Stimulated activated CD4-positive, alpha-beta T cell treated with anti-CD3 and anti-CD28 coated beads, Interleukin-12 subunit alpha, Interleukin-12 subunit beta, amount 100 ng/mL, for 24 hours (primary cell): Measurements from ENCODE around the gene CHORDC1.
"Not testable (repeated sequence)": the region's sequence is repeated elsewhere in the genome, so short reads cannot be mapped to it uniquely, and the experiment has no call there.

Experiments used
- DNase-seq, 2 experiments: peaks; one replicate each; pipeline ENCODE4 v3.0.0-alpha.2; 2020; ENCODE audit warnings: low read depth in 2 of 2

Gene CHORDC1

GRCh38 chr11:90222459-90223247 lies at the start of gene CHORDC1:
TSS of gene CHORDC1 (minus strand) at chr11:90223049. CDS start at chr11:90222954, 95 bp downstream.
- DNase-seq, result peak; percentile 90 to 93

DNA sequence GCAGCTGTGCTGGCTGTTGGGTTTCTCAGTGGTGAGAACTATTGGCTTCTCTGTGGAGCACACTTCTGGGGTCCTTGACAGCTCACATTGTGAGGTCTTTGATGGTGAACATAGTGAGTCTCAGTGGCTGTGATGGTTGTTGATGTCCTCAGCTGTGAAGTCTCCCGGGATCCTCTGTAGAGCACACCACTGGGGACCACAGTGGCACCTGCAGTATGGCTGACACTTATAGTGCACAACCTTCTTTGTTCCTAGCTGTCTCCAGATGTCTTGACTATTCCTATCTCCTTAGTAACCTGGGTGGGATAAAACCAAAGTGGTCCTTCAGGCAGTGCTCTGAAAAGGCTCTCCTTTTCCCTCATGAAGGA lies 34.3 kb upstream of the CHORDC1 start:
- no peak for DNase-seq

DNA sequence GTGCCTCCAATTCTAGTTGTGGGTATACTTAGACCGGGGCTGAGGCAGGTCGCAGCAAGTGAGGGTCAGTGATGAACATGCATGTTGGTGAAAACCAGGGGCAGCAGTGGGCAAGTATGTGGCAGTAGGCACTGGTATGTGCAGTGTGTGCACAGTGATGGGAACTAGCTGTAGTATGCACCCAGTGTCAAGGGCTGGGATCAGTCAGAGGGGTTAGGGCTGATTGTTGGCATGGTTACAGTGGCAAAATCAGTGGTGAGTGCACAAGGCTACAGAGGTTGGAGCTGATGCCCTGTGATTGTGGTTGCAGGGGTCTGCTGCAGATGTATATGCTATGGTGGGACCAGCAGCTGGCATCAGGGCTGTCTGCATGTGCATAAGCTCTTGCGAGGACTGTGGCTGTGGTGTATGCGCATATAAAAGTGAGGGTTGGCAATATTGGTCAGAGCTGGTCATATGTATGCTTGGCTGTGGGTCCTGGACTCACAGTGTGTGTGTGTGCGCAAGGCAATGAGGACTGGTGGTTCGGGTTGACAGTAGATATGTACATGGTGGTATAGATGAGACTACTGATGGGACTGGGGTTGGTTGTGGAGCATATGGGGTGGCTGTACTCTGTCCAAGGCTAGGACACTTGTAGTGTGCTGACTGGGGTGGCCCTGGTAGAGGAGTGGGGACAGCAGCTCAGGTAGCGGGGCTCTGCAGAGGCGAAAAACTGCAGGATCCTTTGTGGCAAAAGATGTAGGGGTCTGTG lies 33.7 kb upstream of the CHORDC1 start:
- no peak for DNase-seq

DNA sequence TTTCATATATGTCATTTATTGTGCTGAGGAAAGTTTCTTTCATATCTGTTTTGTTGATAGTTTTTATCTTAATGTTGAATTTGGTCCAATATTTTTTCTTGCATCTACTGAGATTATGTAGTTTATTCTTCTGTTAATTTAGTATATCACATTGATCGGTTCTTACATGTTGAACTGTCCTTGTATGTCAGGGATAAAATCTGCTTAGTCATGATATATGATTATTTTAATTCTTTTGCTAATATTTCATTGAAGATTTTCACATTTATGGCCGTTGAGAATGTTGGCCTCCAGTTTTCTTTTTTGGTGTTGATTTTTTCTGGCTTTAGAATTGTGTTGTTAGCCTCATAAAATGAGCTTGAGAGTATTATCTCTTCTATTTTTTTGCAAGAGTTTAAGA lies 31.2 kb upstream of the CHORDC1 start:
- DNase-seq, result no peak

GRCh38 chr11:90252053-90252452 lies 29.2 kb upstream of the CHORDC1 start:
- DNase-seq, result no peak

DNA sequence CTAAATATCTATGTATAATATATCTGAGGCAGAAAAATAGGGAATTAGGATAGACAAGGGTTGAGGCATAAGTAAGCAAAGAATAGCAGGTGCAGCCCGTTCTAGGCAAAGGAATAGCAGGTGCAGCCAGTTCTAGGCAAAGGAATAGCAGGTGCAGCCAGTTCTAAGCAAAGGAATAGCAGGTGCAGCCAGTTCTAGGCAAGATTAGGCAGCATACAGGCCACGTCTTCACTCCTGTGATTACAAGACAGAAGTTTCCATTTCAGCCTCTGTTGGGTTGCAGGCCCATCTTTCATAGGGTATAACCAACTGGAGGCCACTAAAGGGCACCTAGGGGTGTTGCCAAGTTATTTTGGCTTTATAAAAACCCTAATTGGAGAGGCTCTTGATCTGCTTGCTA lies 28.8 kb upstream of the CHORDC1 start:
- no peak for DNase-seq

- no peak for DNase-seq
These were observed 28.1 kb upstream of the CHORDC1 start for GRCh38 chr11:90250970-90251369.

DNA sequence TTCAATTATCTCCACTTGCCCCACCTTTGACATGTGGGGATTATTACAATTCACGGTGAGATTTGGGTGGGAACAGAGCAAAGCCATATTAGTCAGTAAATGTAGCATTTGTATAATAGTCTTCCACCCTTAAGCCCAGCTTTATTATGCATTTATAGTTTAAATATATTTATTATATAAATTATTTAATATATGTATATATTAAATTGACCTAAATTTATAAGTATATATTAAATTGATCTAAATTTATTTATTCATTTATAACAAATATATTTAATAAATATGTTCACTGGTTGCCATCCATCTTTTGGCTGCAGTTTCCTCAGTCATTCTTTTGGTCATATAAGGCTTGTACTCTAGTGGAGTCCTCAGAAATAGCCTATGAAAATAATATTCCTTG lies 23.6 kb upstream of the CHORDC1 start:
- DNase-seq, result no peak

- DNase-seq, result no peak
These were observed 20.7 kb upstream of the CHORDC1 start for GRCh38 chr11:90243534-90243933.

DNA sequence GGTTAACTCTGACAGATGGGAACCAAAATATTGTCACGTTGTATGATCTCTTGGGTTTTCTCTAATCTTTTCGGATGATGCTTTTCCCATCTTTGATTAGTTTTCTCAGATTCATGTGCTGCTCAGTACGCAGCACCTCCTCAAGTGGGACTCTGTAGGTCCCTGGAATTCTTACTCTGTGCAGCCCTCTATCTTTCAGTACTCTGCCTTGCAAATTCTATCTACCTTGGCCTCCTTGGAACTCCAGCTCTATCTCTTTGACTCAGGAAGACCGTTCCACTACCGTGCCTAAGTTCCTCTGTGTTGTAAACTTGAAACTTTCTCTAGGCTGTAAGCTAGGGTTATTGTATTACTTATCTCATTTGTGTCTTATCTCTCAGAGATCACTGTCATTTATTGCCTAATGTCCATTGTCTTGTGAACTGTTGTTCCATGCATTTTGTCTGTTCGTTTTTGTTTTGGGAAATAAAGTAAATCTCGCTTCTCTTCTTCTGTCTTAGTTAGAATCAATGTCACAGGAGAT lies 20.1 kb upstream of the CHORDC1 start:
- DNase-seq, result no peak

DNA sequence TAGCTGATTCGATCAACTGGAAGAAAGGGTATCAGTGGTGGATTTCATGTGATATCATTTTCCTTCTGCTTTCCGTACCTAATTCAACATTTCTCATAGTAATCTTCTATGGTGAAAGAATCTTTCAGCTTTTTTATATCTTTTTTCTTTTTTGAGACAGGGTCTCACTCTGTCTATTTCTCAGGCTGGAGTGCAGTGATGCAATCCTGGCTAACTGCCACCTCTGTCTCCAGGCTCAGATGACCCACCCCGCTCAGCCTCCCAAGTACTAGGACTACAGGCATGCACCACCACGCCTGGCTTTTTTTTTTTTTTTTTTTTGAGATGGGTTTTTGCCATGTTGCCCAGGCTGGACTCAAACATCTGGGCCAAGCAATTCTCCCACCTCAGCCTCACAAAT lies 18.6 kb upstream of the CHORDC1 start:
- DNase-seq, result no peak

GRCh38 chr11:90239967-90240636 lies 17.3 kb upstream of the CHORDC1 start:
- DNase-seq, result not testable (repeated sequence)

GRCh38 chr11:90237004-90237403 lies 14.2 kb upstream of the CHORDC1 start:
- DNase-seq, result no peak

DNA sequence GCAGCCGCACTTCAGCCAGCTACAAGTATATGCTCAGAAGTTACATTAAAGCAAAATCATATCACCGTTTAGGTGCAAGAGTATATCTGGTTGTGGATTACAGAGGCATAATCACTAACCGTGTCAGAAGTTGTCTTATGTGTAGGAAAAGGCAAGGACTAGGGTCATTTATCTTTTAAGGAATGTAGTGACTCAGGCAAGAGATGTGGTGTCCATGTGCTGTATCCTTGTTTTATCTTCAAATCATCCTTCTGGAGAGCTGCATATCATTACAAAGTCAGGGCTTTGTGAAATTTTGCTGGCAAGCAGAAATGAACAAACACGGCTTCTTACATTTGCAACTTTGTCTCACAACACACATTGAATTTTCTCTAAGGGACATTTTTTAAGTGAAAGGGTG lies 12.7 kb upstream of the CHORDC1 start:
- DNase-seq, result no peak

GRCh38 chr11:90234977-90235376 lies 12.1 kb upstream of the CHORDC1 start:
- no peak for DNase-seq

DNA sequence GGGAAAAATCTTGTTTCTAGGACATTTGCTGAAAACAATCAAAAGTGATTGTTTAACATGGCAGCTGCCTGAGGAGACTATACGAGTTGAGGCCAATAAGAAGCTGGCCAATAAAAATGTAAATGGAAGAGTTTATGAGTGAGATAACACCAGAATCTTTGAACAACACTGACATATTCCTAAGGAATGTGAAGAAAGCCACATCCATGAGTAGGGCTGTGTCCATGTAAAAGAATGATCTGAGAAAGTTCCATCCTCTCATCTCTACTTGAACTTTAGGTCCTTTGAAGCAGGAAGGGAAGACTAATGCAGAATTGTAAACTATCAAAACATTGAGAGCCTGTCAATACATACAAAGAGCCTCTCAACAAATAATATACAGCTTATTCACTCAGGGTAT lies 6.9 kb upstream of the CHORDC1 start:
- DNase-seq, result no peak

DNA sequence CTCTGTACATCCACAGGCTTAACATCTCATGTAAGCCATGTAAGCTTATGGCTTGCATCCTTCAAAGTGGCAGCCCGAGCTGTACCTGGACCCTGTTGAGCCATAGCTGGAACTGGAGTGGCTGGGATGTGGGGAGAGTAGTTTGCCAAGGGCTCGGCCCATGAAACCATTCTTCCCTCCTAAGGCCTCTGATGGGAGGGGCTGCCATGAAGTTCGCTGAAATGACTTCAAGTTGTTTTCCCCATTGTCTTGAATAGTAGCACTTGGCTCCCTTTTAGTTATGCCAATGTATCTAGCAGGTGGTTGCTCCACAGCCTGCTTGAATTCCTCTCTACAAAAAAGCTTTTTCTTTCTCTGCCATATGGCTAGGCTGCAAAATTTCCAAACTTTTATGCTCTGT lies 5.2 kb upstream of the CHORDC1 start:
- no peak for DNase-seq

DNA sequence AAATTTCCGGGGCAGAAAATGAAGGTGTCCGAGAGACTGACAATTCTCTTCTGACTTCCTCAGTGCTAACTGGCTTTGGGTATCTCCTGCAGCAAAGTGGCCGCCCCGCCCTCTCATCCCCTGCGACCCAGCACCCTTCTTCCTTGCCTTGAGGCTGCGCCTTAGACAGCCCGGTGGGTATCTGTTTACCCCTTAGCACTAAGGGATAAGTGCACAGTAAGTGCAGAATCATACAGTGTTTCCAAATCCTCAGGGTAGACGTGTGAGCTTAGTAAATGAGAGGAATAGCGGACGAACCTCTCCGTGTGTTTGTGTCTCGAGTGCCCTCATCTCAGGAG lies 368 bp upstream of the CHORDC1 start:
- DNase-seq, result no peak

DNA sequence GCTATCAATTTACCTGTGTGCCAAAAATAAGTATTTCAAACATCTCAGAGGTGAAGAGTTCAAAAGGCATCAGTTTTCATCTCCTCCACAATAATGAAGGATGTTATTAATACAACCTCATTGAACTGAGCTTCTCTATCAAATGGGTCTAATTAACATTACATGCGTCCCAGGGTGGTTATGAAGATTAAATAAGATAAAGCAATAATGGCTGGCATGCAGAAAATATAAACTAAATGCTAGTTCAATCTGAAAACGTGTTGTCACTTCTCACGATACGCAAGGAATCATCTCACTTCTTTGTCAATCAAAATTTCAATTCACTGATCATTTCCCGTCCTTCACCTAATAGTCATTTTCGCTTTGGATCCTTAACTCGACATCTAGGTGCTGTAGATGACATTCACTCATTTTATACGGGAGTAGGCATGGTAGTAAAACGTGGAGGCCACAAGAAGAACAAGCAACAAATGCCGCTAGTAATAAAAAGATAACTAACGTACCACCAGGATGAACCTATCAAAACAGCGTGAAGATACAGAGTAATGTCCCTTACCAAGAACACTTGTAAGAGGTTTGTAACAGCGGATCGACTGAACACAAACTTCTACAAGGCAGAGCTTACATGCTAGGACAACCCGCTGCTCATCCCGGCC lies 918 bp downstream of the CHORDC1 start:
- DNase-seq, result no peak

DNA sequence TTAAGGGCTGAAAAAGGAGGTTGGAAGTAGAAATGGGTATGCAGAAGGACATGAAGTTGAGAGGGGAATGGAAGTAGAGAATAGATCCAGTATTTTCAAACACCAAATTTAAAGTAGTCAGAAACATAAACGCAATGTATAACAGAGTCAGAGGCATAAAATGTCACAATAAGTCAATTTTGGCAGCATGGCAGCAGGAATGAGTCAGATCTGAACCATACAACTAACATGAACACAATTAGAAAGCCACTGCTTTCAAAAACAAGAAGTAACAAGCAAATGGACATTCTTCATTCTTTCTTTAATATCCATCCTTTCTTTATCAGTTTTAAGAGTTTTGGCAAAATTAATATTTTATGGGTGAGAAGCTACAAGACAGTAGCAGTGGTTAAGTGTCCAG lies 2.5 kb downstream of the CHORDC1 start:
- DNase-seq, result no peak

DNA sequence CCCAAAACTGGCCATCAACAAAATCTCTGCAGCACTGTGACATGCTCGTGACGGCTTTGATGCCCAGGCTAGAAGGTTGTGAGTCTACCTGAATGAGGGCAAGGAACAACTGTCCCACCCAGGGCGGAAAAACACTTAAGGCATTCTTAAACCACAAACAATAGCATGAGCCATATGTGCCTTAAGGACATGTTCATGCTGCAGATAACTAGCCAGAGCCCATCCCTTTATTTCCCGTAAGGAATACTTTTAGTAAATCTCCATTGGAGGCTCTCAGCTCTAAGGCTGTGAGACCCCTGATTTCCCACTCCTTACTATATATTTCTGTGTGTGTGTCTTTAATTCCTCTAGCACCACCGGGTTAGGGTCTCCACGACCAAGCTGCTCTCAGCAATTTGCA lies 3.4 kb downstream of the CHORDC1 start:
- no peak for DNase-seq

DNA sequence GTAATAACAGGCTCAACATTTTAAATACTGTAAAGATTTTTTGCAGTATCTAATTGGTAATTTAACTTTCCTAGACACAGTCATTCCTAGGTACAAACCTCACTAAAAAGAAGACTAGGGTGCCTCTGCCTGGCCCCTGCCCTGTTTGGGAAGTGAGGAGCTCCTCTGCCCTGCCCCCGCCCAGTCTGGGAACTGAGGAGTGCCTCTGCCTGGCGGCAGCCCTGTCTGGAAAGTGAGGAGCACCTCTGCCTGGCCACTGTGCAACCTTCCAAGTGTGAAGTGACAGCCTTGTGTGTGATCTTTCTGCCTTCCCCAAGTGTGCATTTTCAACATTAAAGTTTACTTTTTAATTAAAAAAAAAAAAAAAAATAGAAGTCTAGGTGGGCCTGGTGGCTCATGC lies 4.2 kb downstream of the CHORDC1 start:
- no peak for DNase-seq
